Mucosa of descending colon (tissue), 3 donors: ENCODE measurements around the gene UGT1A8. TPM values are rescaled to one million over a fixed set of nuclear protein-coding genes. Genes with fewer than 3 reads are reported as not detected.
A peak's percentile ranks its signal among the peaks of the same experiment; 100 is the strongest.
"Not testable (repeated sequence)": the region's sequence is repeated elsewhere in the genome, so short reads cannot be mapped to it uniquely, and the experiment has no call there.

Source experiments
- ATAC-seq: fragments of 200-7000 bp; cut with Tn5 transposase; one replicate; pipeline ENCODE4 v1.9.1; 2020; ENCODE audit warnings: mild to moderate bottlenecking, moderate library complexity
- DNase-seq, 3 donors: peaks; one replicate each; pipeline ENCODE4 v3.0.0-alpha.2; 2020
- H3K36me3 ChIP-seq: fragments of 200-600 bp; one replicate; pipeline ENCODE4 v1.8.0; 2021; ENCODE audit warnings: low read depth, mild to moderate bottlenecking
- H3K4me1 ChIP-seq: fragments of 200-600 bp; one replicate; pipeline ENCODE4 v1.8.0; 2021; ENCODE audit warnings: low read depth, mild to moderate bottlenecking
- H3K4me3 ChIP-seq: fragments of 200-600 bp; one replicate; pipeline ENCODE4 v1.8.0; 2021; ENCODE audit warnings: mild to moderate bottlenecking
- H3K9me3 ChIP-seq: fragments of 200-600 bp; one replicate; pipeline ENCODE4 v1.8.0; 2021; ENCODE audit warnings: mild to moderate bottlenecking
- CTCF ChIP-seq: fragments of 200-600 bp; IDR thresholded peaks from one replicate; pipeline ENCODE4 v1.8.0; 2022; ENCODE audit warnings: antibody characterized with exemption, mild to moderate bottlenecking
- intact Hi-C, 2 donors: fragments of 100-400 bp; cut with DNase I in 1 of 2; cut with micrococcal nuclease in 1 of 2; formaldehyde crosslinking; loops; one replicate each; pipeline versions ENCODE4 v1.11.0 to v1.11.1; 2022; cut with DNase I, micrococcal nuclease
- total RNA-seq, 3 donors: library from RNA; stranded (reverse); fragmentation: NEBNext Ultra II Directional in 2 of 3; extraction: Animal tissue kit (Norgen Biotek cat#: 25700) in 2 of 3; gene quantifications; one replicate each; pipeline versions ENCODE4 v1.2.1 to v1.2.4, GENCODE V29; 2021 to 2023
- donor health status: DM: no; HTN: no; CAD: no; lungs with moderate emphysema.
- donor health status: DM: no; HTN: no; CAD: no.
- donor health status: DM: no; HTN: yes; CAD: no.

UGT1A8 gene
- total RNA-seq, 3 donors from 2014 or later, result 7.4 to 34.2 (median 12.2) TPM

GRCh38 chr2:233588400-233588799, 29.0 kb upstream of the UGT1A8 start:
- intact Hi-C loops, result no loop called here
- TF ChIP-seq CTCF, result no peak
- ATAC-seq (peak; percentile 34), DNase-seq (no peak)
- Histone ChIP-seq H3K9me3 (no peaks in the 10 kb centered on the region), H3K4me3 (no peak overlapping the region), H3K4me1 (no peaks in the 10 kb centered on the region), H3K36me3 (no peaks in the 10 kb centered on the region)

DNA sequence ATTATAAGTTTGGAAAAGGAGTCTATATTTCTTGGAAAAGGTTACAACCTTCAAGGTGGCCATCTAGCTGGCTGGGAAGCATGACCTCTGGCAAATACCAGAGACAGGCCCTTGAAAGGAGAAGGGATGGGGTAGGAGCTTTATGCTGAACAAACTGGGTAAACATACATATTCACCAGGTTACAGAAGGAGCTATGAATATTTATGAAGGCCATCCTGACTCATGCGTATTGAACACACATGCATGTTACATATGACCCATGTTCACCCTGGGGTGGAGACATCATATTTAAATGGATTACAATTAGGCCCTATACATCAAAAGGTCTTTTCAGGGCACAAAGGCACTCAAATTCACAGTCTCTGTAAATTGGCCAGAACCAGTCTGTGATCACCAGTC, 24.7 kb upstream of the UGT1A8 start:
- H3K4me3 ChIP-seq, ATAC-seq, intact Hi-C loops, H3K4me1 ChIP-seq, DNase-seq, H3K36me3 ChIP-seq, H3K9me3 ChIP-seq: not testable (repeated sequence)

GRCh38 chr2:233593201-233593600, 24.2 kb upstream of the UGT1A8 start:
- Histone ChIP-seq H3K36me3 (no peaks in the 10 kb centered on the region), H3K9me3 (no peaks in the 10 kb centered on the region), H3K4me1 (peaks cover 6% of the 10 kb centered on the region), H3K4me3 (no peak overlapping the region)
- TF ChIP-seq CTCF, result no peak
- ATAC-seq, result no peak
- intact Hi-C loops, result no loop called here
- no peak for DNase-seq

- DNase-seq (no peak), ATAC-seq (peak; percentile 68)
- Histone ChIP-seq H3K4me3 (no peak overlapping the region), H3K4me1 (peaks cover 8% of the 10 kb centered on the region), H3K36me3 (no peaks in the 10 kb centered on the region), H3K9me3 (no peaks in the 10 kb centered on the region)
- TF ChIP-seq CTCF, result no peak
- intact Hi-C loops, result no loop called here
Observed at GRCh38 chr2:233597522-233597921, 19.9 kb upstream of the UGT1A8 start.

DNA sequence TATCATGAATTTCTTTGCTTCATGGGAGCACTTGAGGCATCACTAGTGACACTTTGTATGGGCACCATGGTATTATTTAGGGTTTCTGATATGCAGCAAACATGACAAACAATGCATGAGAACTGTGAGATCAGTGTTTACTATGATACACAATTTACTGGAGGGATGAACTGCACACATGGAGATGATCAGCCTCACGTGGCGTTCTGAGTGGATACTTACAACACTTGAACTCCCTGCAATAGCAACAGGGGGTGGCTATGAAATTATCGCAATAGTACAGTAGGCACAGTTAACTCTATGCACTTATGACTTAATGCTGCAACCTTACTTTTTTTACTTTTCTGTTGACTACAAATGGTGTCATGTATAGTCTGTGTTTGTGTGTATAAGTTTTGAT, 18.5 kb upstream of the UGT1A8 start:
- DNase-seq (no peak), ATAC-seq (no peak)
- H3K4me3 ChIP-seq, result no peak overlapping the region
- no peaks in the 10 kb centered on the region for H3K9me3 ChIP-seq
- H3K36me3 ChIP-seq, result no peaks in the 10 kb centered on the region
- TF ChIP-seq CTCF, result no peak
- H3K4me1 ChIP-seq, result peaks cover 8% of the 10 kb centered on the region
- intact Hi-C loops, result no loop called here

- no peak for ATAC-seq
- no peaks in the 10 kb centered on the region for H3K36me3 ChIP-seq
- DNase-seq, result no peak
- intact Hi-C loops, result no loop called here
- no peak for TF ChIP-seq CTCF
- no peak overlapping the region for H3K4me3 ChIP-seq
- no peaks in the 10 kb centered on the region for H3K9me3 ChIP-seq
- H3K4me1 ChIP-seq, result peaks cover 8% of the 10 kb centered on the region
Observed at GRCh38 chr2:233600386-233600785, 17.0 kb upstream of the UGT1A8 start.
